ENCODE results near the gene STK25. TPM values are rescaled to one million over a fixed set of nuclear protein-coding genes. Genes with fewer than 3 reads are reported as not detected.

Gene STK25
- total RNA-seq, 1 experiment from 2014 or later, result 201 TPM

GRCh38 chr2:241500016-241500415 lies 8.4 kb downstream of the STK25 start:
- Histone ChIP-seq H3K27ac (no peak overlapping the region), H3K4me1 (replicated peaks; ENCODE audit: insufficient read depth) (no peaks in the 10 kb centered on the region), H3K9me3 (ENCODE audit: insufficient read depth, low read depth) (no peaks in the 10 kb centered on the region), H3K4me2 (no peak overlapping the region), H3K36me3 (ENCODE audit: low read depth) (0 out of 2 replicates have a peak, but pooled peaks cover 3% of the 10 kb centered on the region), H3F3A (ENCODE audit: insufficient read depth, low read depth) (no peaks in the 10 kb centered on the region; the same call in 1 of the 2 replicates), H4K20me1 (ENCODE audit: insufficient read depth) (peaks cover 27% of the 10 kb centered on the region), H2AFZ (no peak overlapping the region), H3K79me2 (ENCODE audit: low read depth) (peaks cover 16% of the 10 kb centered on the region), H3K4me3 (no peak overlapping the region), H3K27me3 (ENCODE audit: insufficient read depth, low read depth) (no peaks in the 10 kb centered on the region), H3K9me2 (ENCODE audit: insufficient read depth) (no peaks in the 10 kb centered on the region)
- intact Hi-C loops (cut with micrococcal nuclease; ENCODE audit: unreplicated experiment), result no loop called here
- no peak for DNase-seq
- CTCF ChIA-PET, result no interaction called here
- TF ChIP-seq EZH2 (IDR thresholded peaks at IDR 0.05; ENCODE audit: low read depth) (no peak), CTCF (conservative IDR thresholded peaks at IDR 0.05) (no peak)
- no TSS peak for BruUV-seq (replicated peaks)
- POLR2A ChIA-PET (ENCODE audit: unreplicated experiment), result interaction anchor here (0.7 kb wide), 1 partner anchor 99 kb away, joined by 3 read pairs; no protein-coding TSS in a partner anchor

- BruUV-seq (replicated peaks), result no TSS peak
- no peaks in the 10 kb centered on the region for H3K9me3 ChIP-seq (ENCODE audit: insufficient read depth, low read depth)
- intact Hi-C loops (cut with micrococcal nuclease; ENCODE audit: unreplicated experiment), result no loop called here
- no peak overlapping the region for H2AFZ ChIP-seq
- H3F3A ChIP-seq (ENCODE audit: insufficient read depth, low read depth), result no peaks in the 10 kb centered on the region; the same call in 1 of the 2 replicates
- H3K79me2 ChIP-seq (ENCODE audit: low read depth), result peaks cover 11% of the 10 kb centered on the region
- no peak for TF ChIP-seq EZH2 (IDR thresholded peaks at IDR 0.05; ENCODE audit: low read depth)
- TF ChIP-seq CTCF (conservative IDR thresholded peaks at IDR 0.05), result no peak
- 0 out of 2 replicates have a peak, but pooled peaks cover 3% of the 10 kb centered on the region for H3K36me3 ChIP-seq (ENCODE audit: low read depth)
- no peak overlapping the region for H3K27ac ChIP-seq
- POLR2A ChIA-PET (ENCODE audit: unreplicated experiment), result interaction anchor here (0.7 kb wide), 1 partner anchor 99 kb away, joined by 3 read pairs; no protein-coding TSS in a partner anchor
- DNase-seq, result no peak
- no peaks in the 10 kb centered on the region for H3K4me1 ChIP-seq (replicated peaks; ENCODE audit: insufficient read depth)
- H3K9me2 ChIP-seq (ENCODE audit: insufficient read depth), result no peaks in the 10 kb centered on the region
- no peak overlapping the region for H3K4me3 ChIP-seq
- CTCF ChIA-PET, result interaction anchor here (0.6 kb wide), 1 partner anchor 99 kb away, joined by 3 read pairs; no protein-coding TSS in a partner anchor
- H4K20me1 ChIP-seq (ENCODE audit: insufficient read depth), result peaks cover 20% of the 10 kb centered on the region
- H3K4me2 ChIP-seq, result no peak overlapping the region
- H3K27me3 ChIP-seq (ENCODE audit: insufficient read depth, low read depth), result no peaks in the 10 kb centered on the region
These were observed 9.0 kb downstream of the STK25 start for GRCh38 chr2:241499146-241499965.

GRCh38 chr2:241498115-241499070 lies 10.0 kb downstream of the STK25 start:
- TF ChIP-seq EZH2 (IDR thresholded peaks at IDR 0.05; ENCODE audit: low read depth) (no peak), CTCF (conservative IDR thresholded peaks at IDR 0.05) (no peak)
- Histone ChIP-seq H3K4me1 (replicated peaks; ENCODE audit: insufficient read depth) (no peaks in the 10 kb centered on the region), H3K9me3 (ENCODE audit: insufficient read depth, low read depth) (no peaks in the 10 kb centered on the region), H3K27ac (no peak overlapping the region), H3F3A (ENCODE audit: insufficient read depth, low read depth) (peaks cover 9% of the 10 kb centered on the region), H3K79me2 (ENCODE audit: low read depth) (peaks cover 3% of the 10 kb centered on the region; the same call in 1 of the 2 replicates), H3K4me2 (no peak overlapping the region), H3K36me3 (ENCODE audit: low read depth) (0 out of 2 replicates have a peak, but pooled peaks cover 3% of the 10 kb centered on the region), H2AFZ (no peak overlapping the region), H3K27me3 (ENCODE audit: insufficient read depth, low read depth) (no peaks in the 10 kb centered on the region), H4K20me1 (ENCODE audit: insufficient read depth) (peaks cover 10% of the 10 kb centered on the region; the same call in 1 of the 2 replicates), H3K4me3 (no peak overlapping the region), H3K9me2 (ENCODE audit: insufficient read depth) (no peaks in the 10 kb centered on the region)
- intact Hi-C loops (cut with micrococcal nuclease; ENCODE audit: unreplicated experiment), result no loop called here
- no peak for DNase-seq
- POLR2A ChIA-PET (ENCODE audit: unreplicated experiment), result no interaction called here
- CTCF ChIA-PET, result interaction anchor here (0.6 kb wide), 1 partner anchor 100 kb away, joined by 3 read pairs; no protein-coding TSS in a partner anchor
- TSS peak; percentile 3 for BruUV-seq (replicated peaks)
